Transverse colon (tissue), 4 donors: Measurements from ENCODE around the gene CACNA2D4.

ENCODE experiments used
- POLR2A ChIP-seq: fragments of 450-650 bp; IDR thresholded peaks from one replicate; pipeline ENCODE4 v1.6.1; 2016; ENCODE audit warnings: antibody characterized with exemption, mild to moderate bottlenecking, moderate library complexity
- POLR2AphosphoS5 ChIP-seq, 3 donors: sonication (generic); formaldehyde crosslinking; IDR thresholded peaks; one replicate each; pipeline ENCODE4 v1.6.1; 2016; ENCODE audit warnings: antibody characterized with exemption in 3 of 3
- TF ChIP-seq, protein P1 (sequence below), 5 experiments: fragments of 200-600 bp in 3 of 5; fragments of 450-650 bp in 2 of 5; sonication (generic) in 3 of 5; IDR thresholded peaks; 1 replicate in 2 of 5; 2 replicates in 3 of 5; pipeline ENCODE4 v1.5.1; 2016 to 2017; ENCODE audit warnings: antibody characterized with exemption in 5 of 5, inconsistent platforms in 3 of 5, mild to moderate bottlenecking in 2 of 5, moderate library complexity in 1 of 5

DNA sequence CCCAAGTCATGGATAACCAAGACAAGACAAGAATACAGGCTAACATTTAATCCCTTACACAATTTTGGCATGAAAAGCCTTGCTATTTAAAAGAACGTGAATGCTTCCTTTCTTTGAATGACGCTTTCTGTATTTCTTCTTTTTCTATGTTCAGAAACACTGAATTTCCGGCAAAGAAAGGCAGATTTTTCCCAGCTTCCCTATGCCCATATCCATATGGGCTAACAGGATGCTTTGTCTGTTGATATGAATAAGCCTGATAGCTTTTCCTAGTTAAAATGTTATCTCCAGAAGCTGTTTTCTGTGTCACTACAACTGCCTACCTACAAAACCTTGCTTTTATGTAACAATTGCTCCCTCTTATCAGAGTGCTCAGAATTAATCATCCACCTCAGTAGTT is 38.3 kb upstream of the CACNA2D4 start:
- no peak for TF ChIP-seq POLR2A
- TF ChIP-seq, protein P1, sequence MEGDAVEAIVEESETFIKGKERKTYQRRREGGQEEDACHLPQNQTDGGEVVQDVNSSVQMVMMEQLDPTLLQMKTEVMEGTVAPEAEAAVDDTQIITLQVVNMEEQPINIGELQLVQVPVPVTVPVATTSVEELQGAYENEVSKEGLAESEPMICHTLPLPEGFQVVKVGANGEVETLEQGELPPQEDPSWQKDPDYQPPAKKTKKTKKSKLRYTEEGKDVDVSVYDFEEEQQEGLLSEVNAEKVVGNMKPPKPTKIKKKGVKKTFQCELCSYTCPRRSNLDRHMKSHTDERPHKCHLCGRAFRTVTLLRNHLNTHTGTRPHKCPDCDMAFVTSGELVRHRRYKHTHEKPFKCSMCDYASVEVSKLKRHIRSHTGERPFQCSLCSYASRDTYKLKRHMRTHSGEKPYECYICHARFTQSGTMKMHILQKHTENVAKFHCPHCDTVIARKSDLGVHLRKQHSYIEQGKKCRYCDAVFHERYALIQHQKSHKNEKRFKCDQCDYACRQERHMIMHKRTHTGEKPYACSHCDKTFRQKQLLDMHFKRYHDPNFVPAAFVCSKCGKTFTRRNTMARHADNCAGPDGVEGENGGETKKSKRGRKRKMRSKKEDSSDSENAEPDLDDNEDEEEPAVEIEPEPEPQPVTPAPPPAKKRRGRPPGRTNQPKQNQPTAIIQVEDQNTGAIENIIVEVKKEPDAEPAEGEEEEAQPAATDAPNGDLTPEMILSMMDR (IDR thresholded peaks at IDR 0.05) = no peak
- no peak for TF ChIP-seq POLR2AphosphoS5 (IDR thresholded peaks at IDR 0.05)
